ENCODE results near the gene ALK. TPM values are rescaled to one million over a fixed set of nuclear protein-coding genes. Genes with fewer than 3 reads are reported as not detected.

The ALK gene
- total RNA-seq, 1 donor from 2014 or later = under 0.01 TPM

DNA sequence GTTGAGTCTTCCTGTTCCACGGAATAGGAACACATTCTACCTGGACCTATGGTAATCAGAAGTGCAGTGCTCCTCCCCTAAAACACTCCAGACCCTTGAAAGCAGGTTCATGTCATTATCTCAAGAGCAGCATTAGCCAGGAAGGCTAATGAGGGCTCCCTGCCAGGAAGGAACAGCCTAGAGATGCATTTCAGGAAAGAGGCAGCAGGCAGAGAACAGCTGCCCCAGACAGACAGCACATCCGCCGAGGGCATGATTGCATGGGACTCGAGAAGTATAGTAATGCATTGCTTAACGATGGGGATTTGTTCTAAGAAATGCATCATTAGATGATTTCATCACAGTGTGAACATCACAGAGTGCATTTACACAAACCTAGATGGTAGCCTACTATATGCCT is 171.5 kb downstream of the ALK start:
- TF ChIP-seq, protein P1, sequence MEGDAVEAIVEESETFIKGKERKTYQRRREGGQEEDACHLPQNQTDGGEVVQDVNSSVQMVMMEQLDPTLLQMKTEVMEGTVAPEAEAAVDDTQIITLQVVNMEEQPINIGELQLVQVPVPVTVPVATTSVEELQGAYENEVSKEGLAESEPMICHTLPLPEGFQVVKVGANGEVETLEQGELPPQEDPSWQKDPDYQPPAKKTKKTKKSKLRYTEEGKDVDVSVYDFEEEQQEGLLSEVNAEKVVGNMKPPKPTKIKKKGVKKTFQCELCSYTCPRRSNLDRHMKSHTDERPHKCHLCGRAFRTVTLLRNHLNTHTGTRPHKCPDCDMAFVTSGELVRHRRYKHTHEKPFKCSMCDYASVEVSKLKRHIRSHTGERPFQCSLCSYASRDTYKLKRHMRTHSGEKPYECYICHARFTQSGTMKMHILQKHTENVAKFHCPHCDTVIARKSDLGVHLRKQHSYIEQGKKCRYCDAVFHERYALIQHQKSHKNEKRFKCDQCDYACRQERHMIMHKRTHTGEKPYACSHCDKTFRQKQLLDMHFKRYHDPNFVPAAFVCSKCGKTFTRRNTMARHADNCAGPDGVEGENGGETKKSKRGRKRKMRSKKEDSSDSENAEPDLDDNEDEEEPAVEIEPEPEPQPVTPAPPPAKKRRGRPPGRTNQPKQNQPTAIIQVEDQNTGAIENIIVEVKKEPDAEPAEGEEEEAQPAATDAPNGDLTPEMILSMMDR (conservative IDR thresholded peaks at IDR 0.05; ENCODE audit: low read depth, low read length) = no peak
- no peak for DNase-seq (ENCODE audit: low read depth)
- H3K4me3 ChIP-seq (ENCODE audit: low read depth, low read length) = no peak overlapping the region

DNA sequence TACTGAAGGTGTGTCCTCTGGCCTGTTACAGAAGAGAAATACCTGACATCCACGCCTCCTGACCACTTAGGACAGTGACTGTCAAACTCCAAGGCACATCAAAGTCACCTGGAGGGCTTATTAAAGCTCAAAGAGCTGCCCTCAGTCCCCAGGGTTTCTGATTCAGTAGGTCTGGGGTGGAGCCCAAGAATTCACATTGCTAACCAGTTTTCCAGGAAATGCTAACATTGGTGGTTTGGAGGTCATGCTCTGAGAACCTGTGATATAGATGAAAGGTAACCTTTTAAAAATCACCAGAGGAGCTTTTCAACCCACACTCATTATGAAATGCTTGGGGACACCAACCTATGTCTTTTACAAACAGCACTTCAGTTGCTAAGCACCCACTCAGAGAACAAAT is 172.3 kb downstream of the ALK start:
- DNase-seq (ENCODE audit: low read depth) = peak; percentile 39
- H3K4me3 ChIP-seq (ENCODE audit: low read depth, low read length) = no peak overlapping the region
- TF ChIP-seq, protein P1 (conservative IDR thresholded peaks at IDR 0.05; ENCODE audit: low read depth, low read length) = no peak

DNA sequence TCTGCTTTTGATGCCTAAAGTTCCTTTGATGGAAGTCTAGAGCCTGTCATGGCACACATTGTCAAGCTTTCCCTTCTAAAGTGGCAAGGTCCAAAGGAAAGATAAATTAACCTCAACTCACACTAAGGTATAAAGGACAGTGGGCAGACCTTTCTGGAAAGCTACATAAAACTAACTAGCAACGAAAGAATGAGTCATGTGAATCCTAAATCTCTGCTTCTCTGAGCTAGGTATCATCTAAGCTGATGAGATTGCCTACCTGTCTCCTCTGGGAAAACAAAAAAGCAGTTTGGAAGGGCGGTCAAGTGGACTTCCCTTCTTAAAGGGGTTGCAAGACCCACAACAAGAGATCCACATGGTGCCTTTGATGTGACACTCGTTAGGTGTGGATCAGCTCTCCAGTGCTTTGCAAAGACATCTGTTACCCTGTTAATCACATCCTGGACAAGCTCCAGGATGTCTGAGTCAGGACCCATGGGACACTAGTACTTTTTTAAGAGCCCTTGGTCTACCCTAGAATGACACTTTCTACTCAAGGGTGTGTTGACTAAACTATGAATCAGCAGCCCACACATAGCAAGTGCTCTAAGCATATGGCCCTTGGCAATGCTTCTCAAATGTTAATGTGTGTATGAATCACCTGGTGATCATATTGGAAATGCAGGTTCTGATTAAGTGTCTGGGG is 173.5 kb downstream of the ALK start:
- peak; percentile 90 for DNase-seq (ENCODE audit: low read depth)
- TF ChIP-seq, protein P1 (conservative IDR thresholded peaks at IDR 0.05; ENCODE audit: low read depth, low read length) = no peak
- no peak overlapping the region for H3K4me3 ChIP-seq (ENCODE audit: low read depth, low read length)

DNA sequence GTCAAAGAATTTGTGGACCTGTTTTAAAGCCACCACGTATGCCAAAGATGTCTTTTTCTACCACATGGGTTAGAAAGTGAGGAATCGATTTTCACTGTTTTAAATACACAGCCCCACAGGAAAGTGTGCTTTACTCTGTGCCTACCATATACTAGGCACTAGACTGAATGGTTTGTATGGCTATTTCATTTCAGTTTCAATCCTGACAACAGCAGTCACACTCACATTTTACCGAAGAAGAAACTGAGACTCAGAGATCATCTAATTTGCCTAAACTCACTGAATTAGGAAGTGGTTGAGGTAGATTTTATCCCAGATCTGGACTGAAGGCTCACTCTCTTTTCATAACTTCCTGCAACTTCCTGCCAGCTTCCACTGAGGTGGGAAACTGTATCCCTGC is 176.4 kb downstream of the ALK start:
- H3K4me3 ChIP-seq (ENCODE audit: low read depth, low read length) = no peak overlapping the region
- TF ChIP-seq, protein P1 (conservative IDR thresholded peaks at IDR 0.05; ENCODE audit: low read depth, low read length) = no peak
- DNase-seq (ENCODE audit: low read depth) = no peak

DNA sequence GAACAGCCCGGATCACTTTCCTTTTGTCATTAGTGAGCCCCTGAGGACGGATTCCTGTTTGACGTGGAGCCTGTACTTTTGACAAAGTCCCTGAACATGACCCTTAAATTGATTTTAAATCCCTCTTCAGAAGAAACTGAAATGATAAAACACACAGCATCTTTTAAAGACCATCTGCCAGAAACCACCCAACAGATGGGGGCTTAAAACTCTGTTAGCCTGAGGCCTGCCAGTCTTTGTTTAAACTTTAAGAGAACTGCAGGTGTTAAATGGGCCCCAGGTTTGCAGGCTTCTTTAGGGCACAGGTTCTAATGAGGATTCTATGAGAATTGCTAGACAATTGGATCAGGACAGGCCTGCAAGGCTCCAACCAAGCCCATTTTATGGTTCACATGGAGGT is 177.9 kb downstream of the ALK start:
- H3K4me3 ChIP-seq (ENCODE audit: low read depth, low read length) = no peak overlapping the region
- TF ChIP-seq, protein P1 (conservative IDR thresholded peaks at IDR 0.05; ENCODE audit: low read depth, low read length) = no peak
- DNase-seq (ENCODE audit: low read depth) = no peak

DNA sequence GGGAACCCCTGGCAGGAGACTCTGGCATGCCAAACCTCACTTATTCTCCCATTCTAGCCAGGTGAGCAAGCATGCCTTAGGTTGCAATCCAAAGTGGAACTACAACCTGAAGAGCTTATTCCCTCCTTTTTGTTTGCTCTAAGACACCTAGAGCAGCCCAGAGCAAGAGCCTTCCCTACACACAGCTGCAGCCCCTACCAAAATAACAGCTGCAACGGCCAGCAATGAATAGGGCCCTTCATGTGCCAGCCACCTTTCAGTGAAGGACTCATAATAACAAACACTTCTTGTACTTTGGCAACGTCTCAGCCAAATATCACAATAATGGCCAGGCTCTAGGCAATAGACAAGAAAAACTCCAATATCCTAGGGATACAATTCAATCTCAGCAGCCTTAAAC is 178.7 kb downstream of the ALK start:
- no peak overlapping the region for H3K4me3 ChIP-seq (ENCODE audit: low read depth, low read length)
- TF ChIP-seq, protein P1 (conservative IDR thresholded peaks at IDR 0.05; ENCODE audit: low read depth, low read length) = no peak
- no peak for DNase-seq (ENCODE audit: low read depth)

DNA sequence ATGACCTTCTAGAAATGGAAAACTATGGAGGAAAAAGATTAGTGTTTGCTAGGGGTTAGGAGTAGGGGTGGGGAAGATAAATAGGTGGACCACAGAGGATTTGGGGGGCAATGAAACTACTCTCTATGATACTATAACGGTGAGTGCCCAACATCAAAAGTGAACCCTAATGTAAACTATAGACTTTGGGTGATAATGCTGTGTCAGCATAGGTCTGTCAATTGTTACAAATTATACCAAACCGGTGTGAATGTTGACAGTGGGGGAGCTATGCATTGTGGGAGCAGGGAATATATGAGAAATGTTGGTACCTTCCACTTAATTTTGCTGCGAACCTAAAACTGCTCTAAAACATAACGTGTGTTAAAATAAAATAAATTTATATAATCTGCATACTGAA is 180.3 kb downstream of the ALK start:
- TF ChIP-seq, protein P1 (conservative IDR thresholded peaks at IDR 0.05; ENCODE audit: low read depth, low read length) = no peak

More for the DNA sequence above, 180.3 kb downstream of the ALK start:
- DNase-seq (ENCODE audit: low read depth) = no peak
- no peak overlapping the region for H3K4me3 ChIP-seq (ENCODE audit: low read depth, low read length)
